ENCODE measurements around the gene KCNJ14. TPM values are rescaled to one million over a fixed set of nuclear protein-coding genes. Genes with fewer than 3 reads are reported as not detected.

The KCNJ14 gene
- total and polyA plus RNA-seq, 2 of the 8 experiments (the other 6 are each of a cell fraction or from before 2014, with no cell fraction given), result 0.45 to 0.89 TPM

GRCh38 chr19:48443256-48443655 is 12.1 kb upstream of the KCNJ14 start:
- Histone ChIP-seq H2AK5ac (ENCODE audit: low read depth, low read length) (no peak overlapping the region), H3K23me2 (ENCODE audit: low read depth, low read length) (peaks cover 9% of the 10 kb centered on the region), H3K79me2 (ENCODE audit: control insufficient read depth in 1 of 2, insufficient read depth in 2 of 2, low read length in 2 of 2) (peaks cover 0 to 8% of the 10 kb centered on the region in 2 experiments; a peak in 2 of 4 replicates), H4K5ac (ENCODE audit: insufficient read length, low read depth, low read length) (no peak overlapping the region), H2BK20ac (ENCODE audit: low read length) (no peak overlapping the region), H3K56ac (replicated peaks; ENCODE audit: insufficient read length, low read depth, low read length) (no peak overlapping the region), H2BK5ac (ENCODE audit: low read depth, low read length) (no peak overlapping the region), H3K4me2 (ENCODE audit: insufficient read depth in 1 of 2, low read depth in 2 of 2, low read length in 2 of 2) (no peak overlapping the region), H4K8ac (ENCODE audit: extremely low read depth, insufficient read depth, low read length) (no peak overlapping the region), H2BK12ac (ENCODE audit: low read depth, low read length) (no peak overlapping the region), H3K18ac (ENCODE audit: extremely low read depth, low read length) (no peak overlapping the region), H3K79me1 (ENCODE audit: low read depth, low read length) (no peaks in the 10 kb centered on the region; the same call in 1 of the 2 replicates), H2BK120ac (replicated peaks; ENCODE audit: low read depth, low read length) (no peak overlapping the region), H3K27me3 (replicated peaks in 1 of 4; ENCODE audit: control insufficient read depth in 3 of 4, extremely low read depth in 1 of 4, insufficient read depth in 3 of 4, low read length in 3 of 4) (no peaks in the 10 kb centered on the region), H4K20me1 (replicated peaks in 1 of 2; ENCODE audit: control insufficient read depth in 1 of 2, insufficient read depth in 2 of 2, low read length in 2 of 2) (peaks cover 0 to 3% of the 10 kb centered on the region in 2 experiments), H3K9me3 (ENCODE audit: insufficient read depth in 2 of 2, low read depth in 1 of 2, low read length in 1 of 2) (no peaks in the 10 kb centered on the region), H3K27ac (ENCODE audit: low read depth, low read length) (no peak overlapping the region), H3K4me3 (ENCODE audit: extremely low read depth in 1 of 4, insufficient read depth in 2 of 4, low read depth in 3 of 4, low read length in 4 of 4) (no peak overlapping the region), H3K14ac (ENCODE audit: insufficient read length) (no peak overlapping the region), H3K9ac (replicated peaks in 1 of 4; ENCODE audit: extremely low read depth in 1 of 4, low read depth in 3 of 4, low read length in 3 of 4) (no peak overlapping the region), H3K4me1 (replicated peaks in 1 of 4; ENCODE audit: control insufficient read depth in 3 of 4, insufficient read depth in 4 of 4, low read length in 3 of 4) (peaks cover 0 to 5% (median 4%) of the 10 kb centered on the region in 4 experiments; a peak in 4 of 7 replicates), H3K36me3 (ENCODE audit: control insufficient read depth in 2 of 4, insufficient read depth in 4 of 4, low read length in 3 of 4) (peaks cover 3 to 13% (median 8%) of the 10 kb centered on the region in 4 experiments; a peak in 7 of 8 replicates), H3K23ac (ENCODE audit: insufficient read length) (no peak overlapping the region), H2AFZ (ENCODE audit: low read length) (no peak overlapping the region), H3K4ac (replicated peaks; ENCODE audit: insufficient read length, low read depth, low read length) (no peak overlapping the region), H4K91ac (replicated peaks; ENCODE audit: insufficient read length, low read length) (no peak overlapping the region), H2BK15ac (ENCODE audit: low read length) (no peak overlapping the region)
- ChIA-PET CTCF (ENCODE audit: partially characterized antibody) (interaction anchor here (0.6 to 1.0 kb wide), 2 partner anchors 53 to 67 kb away, joined by 3 to 4 read pairs; no protein-coding TSS in a partner anchor), POLR2A (ENCODE audit: partially characterized antibody) (interaction anchor here (0.9 to 1.4 kb wide), 7 partner anchors 10 to 52 kb away, joined by 3 to 9 read pairs (median 4); partner anchors contain the start of gene KDELR1)
- TF ChIP-seq SUZ12 (IDR thresholded peaks at IDR 0.05; ENCODE audit: low read length), result no peak
- TF ChIP-seq SAP30 (IDR thresholded peaks at IDR 0.05; ENCODE audit: insufficient read depth, insufficient replicate concordance, low read length), result no peak
- no peak for TF ChIP-seq EGR1 (IDR thresholded peaks at IDR 0.05; ENCODE audit: borderline replicate concordance, low read depth, low read length)
- 98% methylated on average over 34 of the region's 60 CpGs; no CpG with 5 or more reads in 1 of the 2 experiments for WGBS, 2 experiments (ENCODE audit: extremely low coverage in 1 of 2, insufficient coverage in 1 of 2, insufficient read length in 1 of 2, insufficient replicate concordance in 2 of 2, low coverage in 1 of 2, low lambda C conversion rate in 2 of 2, missing lambda C conversion rate in 1 of 2)
- FAIRE-seq (no peak), DNase-seq (ENCODE audit: low read depth in 1 of 2, low spot score in 2 of 2) (no peak)

Data from H1 (cell line).